Mesendoderm (in vitro differentiated cells): Measurements from ENCODE around the gene AQP2. TPM values are rescaled to one million over a fixed set of nuclear protein-coding genes. Genes with fewer than 3 reads are reported as not detected.

Source experiments
- DNase-seq: peaks from one replicate; pipeline ENCODE4 v3.0.0; 2013
- H2AK5ac ChIP-seq: 2 replicates; pipeline ENCODE4 v1.6.1; 2013; ENCODE audit warnings: low read length, inconsistent platforms
- H2BK120ac ChIP-seq: 2 replicates; pipeline ENCODE4 v1.6.1; 2013; ENCODE audit warnings: low read depth, mild to moderate bottlenecking, low read length, moderate library complexity, mixed read lengths
- H2BK15ac ChIP-seq: replicated peaks from 2 replicates; pipeline ENCODE4 v1.6.1; 2013; ENCODE audit warnings: low read depth, mild to moderate bottlenecking, moderate library complexity
- H2BK5ac ChIP-seq: 2 replicates; pipeline ENCODE4 v1.6.1; 2013; ENCODE audit warnings: low read length, inconsistent platforms
- H3K18ac ChIP-seq: 2 replicates; pipeline ENCODE4 v1.6.1; 2013; ENCODE audit warnings: mild to moderate bottlenecking, low read length, mixed read lengths
- H3K23ac ChIP-seq: one replicate; pipeline ENCODE4 v1.6.1; 2013; ENCODE audit warnings: low read length
- H3K27ac ChIP-seq: 2 replicates; pipeline ENCODE4 v1.5.1; 2013; ENCODE audit warnings: low read depth, mild to moderate bottlenecking, inconsistent platforms, low read length, moderate library complexity
- H3K27me3 ChIP-seq: 2 replicates; pipeline ENCODE4 v1.6.1; 2013; ENCODE audit warnings: low read length, control low read depth, mild to moderate bottlenecking, inconsistent platforms; ENCODE audit not compliant: insufficient read depth, poor library complexity
- H3K36me3 ChIP-seq: 2 replicates; pipeline ENCODE4 v1.6.1; 2013; ENCODE audit warnings: low read length, inconsistent platforms; ENCODE audit not compliant: control insufficient read depth, insufficient read depth
- H3K4ac ChIP-seq: one replicate; pipeline ENCODE4 v1.6.1; 2013; ENCODE audit warnings: low read depth, mild to moderate bottlenecking, low read length, moderate library complexity
- H3K4me1 ChIP-seq: 2 replicates; pipeline ENCODE4 v1.6.1; 2013; ENCODE audit warnings: low read depth, low read length, inconsistent platforms; ENCODE audit not compliant: control insufficient read depth
- H3K4me2 ChIP-seq: 2 replicates; pipeline ENCODE4 v1.6.1; 2013; ENCODE audit warnings: low read length
- H3K4me3 ChIP-seq: 2 replicates; pipeline ENCODE4 v1.5.1; 2013; ENCODE audit warnings: mild to moderate bottlenecking, low read length
- H3K56ac ChIP-seq: one replicate; pipeline ENCODE4 v1.6.1; 2013; ENCODE audit warnings: low read length
- H3K79me1 ChIP-seq: 2 replicates; pipeline ENCODE4 v1.6.1; 2013; ENCODE audit warnings: low read length, inconsistent platforms
- H3K79me2 ChIP-seq: 2 replicates; pipeline ENCODE4 v1.6.1; 2013; ENCODE audit warnings: mild to moderate bottlenecking, low read length; ENCODE audit not compliant: control insufficient read depth, insufficient read depth
- H3K9ac ChIP-seq: 2 replicates; pipeline ENCODE4 v1.6.1; 2013; ENCODE audit warnings: low read length, inconsistent platforms
- H4K5ac ChIP-seq: one replicate; pipeline ENCODE4 v1.6.1; 2013; ENCODE audit warnings: low read length
- H4K8ac ChIP-seq: one replicate; pipeline ENCODE4 v1.6.1; 2013; ENCODE audit warnings: low read depth, mild to moderate bottlenecking, control low read depth, low read length, moderate library complexity
- WGBS: extraction: QIAGEN DNeasy Blood & Tissue Kit; methylation state at CpG from one replicate; pipeline ENCODE4 v1.1.7; 2013; ENCODE audit warnings: low lambda C conversion rate, missing lambda C conversion rate; ENCODE audit not compliant: insufficient coverage; ENCODE audit errors: extremely low coverage; 5-methylcytosine and 5-hydroxymethylcytosine counted together
- polyA plus RNA-seq, 2 experiments: library from polyadenylated mRNA; stranded (reverse); fragments of 200-250 nt; gene quantifications; one replicate each; pipeline ENCODE4 v1.2.3, GENCODE V29; 2013

The AQP2 gene, protein sequence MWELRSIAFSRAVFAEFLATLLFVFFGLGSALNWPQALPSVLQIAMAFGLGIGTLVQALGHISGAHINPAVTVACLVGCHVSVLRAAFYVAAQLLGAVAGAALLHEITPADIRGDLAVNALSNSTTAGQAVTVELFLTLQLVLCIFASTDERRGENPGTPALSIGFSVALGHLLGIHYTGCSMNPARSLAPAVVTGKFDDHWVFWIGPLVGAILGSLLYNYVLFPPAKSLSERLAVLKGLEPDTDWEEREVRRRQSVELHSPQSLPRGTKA
- polyA plus RNA-seq (2013, experiment 1 of 2): not detected
- not detected for polyA plus RNA-seq (2013, experiment 2 of 2)

GRCh38 chr12:49950273-49951251 lies at the start of gene AQP2:
AQP2 (plus strand) TSS chr12:49950737; CDS start chr12:49950831, 94 bp downstream.
- peak; percentile 62 for DNase-seq
- H2BK120ac ChIP-seq: no peak within 1 kb of the TSS

DNA sequence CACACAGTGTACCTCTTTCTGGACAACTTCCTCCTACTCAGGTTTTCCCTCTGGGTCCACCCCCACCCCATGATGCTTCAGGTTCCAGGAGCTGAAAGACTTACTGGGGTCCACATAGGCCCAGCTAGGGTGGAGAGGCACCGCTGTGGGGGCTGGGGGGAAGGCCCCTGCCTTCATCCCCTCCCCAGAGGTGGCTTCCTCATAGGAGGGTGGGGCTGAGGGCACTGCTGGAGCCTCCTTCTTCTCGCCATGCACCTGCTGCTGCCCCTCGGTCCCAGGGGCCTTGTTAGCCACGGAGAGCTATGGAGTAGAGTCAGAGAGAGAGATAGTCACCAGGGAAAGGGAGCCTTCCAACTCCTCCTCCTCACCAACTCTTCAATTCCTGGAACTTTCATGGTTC lies 49.5 kb upstream of the AQP2 start:
- Histone ChIP-seq H2BK5ac (no peak overlapping the region), H3K9ac (no peak overlapping the region), H3K27me3 (peaks cover 3% of the 10 kb centered on the region), H2AK5ac (no peak overlapping the region), H3K4me2 (no peak overlapping the region), H3K18ac (no peak overlapping the region), H3K79me1 (no peaks in the 10 kb centered on the region), H3K36me3 (no peaks in the 10 kb centered on the region), H3K4me1 (no peaks in the 10 kb centered on the region), H3K4me3 (no peak overlapping the region), H4K8ac (no peak overlapping the region), H4K5ac (no peak overlapping the region), H3K4ac (no peak overlapping the region), H3K23ac (no peak overlapping the region), H3K27ac (no peak overlapping the region), H2BK120ac (no peak overlapping the region), H3K79me2 (no peaks in the 10 kb centered on the region), H2BK15ac (no peak overlapping the region), H3K56ac (no peak overlapping the region)
- DNase-seq: no peak
- WGBS: no CpG with 5 or more reads among the region's 4 CpGs

More at GRCh38 chr12:49950273-49951251, at the start of gene AQP2:
- Histone ChIP-seq H3K27me3 (no peaks in the 10 kb centered on the region), H3K27ac (no peak within 1 kb of the TSS), H2BK15ac (no peak within 1 kb of the TSS), H3K79me1 (no peaks in the 10 kb centered on the region), H4K5ac (no peak within 1 kb of the TSS), H2AK5ac (no peak within 1 kb of the TSS), H3K4me2 (no peak within 1 kb of the TSS), H3K36me3 (no peaks in the 10 kb centered on the region), H3K9ac (no peak within 1 kb of the TSS), H3K4me1 (peaks cover 5% of the 10 kb centered on the region), H3K23ac (no peak within 1 kb of the TSS), H3K18ac (no peak within 1 kb of the TSS), H4K8ac (no peak within 1 kb of the TSS), H3K56ac (no peak within 1 kb of the TSS), H3K4ac (no peak within 1 kb of the TSS), H3K4me3 (no peak within 1 kb of the TSS), H3K79me2 (no peaks in the 10 kb centered on the region), H2BK5ac (no peak within 1 kb of the TSS)
- no CpG with 5 or more reads among the region's 32 CpGs for WGBS

DNA sequence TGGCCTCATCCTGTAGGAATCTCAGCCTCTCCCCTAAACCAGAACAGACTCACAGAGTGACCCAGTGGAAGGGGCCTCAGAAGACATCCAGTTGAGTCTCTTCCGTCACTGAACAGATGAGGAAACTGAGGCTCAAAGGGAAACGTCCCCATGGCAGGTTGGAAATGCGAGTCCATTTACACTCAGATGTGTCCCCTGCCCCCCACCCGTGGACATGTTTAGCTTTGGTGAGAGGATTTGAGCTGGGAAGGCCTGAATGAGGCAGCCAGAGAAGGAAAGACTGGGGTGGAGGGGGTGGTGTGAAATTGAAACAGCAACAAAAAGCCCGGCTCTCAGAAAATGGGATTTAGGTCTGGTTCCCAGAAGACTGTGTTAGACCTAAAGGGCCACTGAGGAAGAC lies 48.6 kb upstream of the AQP2 start:
- Histone ChIP-seq H4K8ac (no peak overlapping the region), H3K23ac (no peak overlapping the region), H3K27me3 (peaks cover 3% of the 10 kb centered on the region), H2BK5ac (no peak overlapping the region), H3K79me2 (no peaks in the 10 kb centered on the region), H4K5ac (no peak overlapping the region), H3K56ac (no peak overlapping the region), H3K36me3 (no peaks in the 10 kb centered on the region), H3K4me3 (no peak overlapping the region), H2BK120ac (no peak overlapping the region), H3K4ac (no peak overlapping the region), H2BK15ac (no peak overlapping the region), H3K9ac (no peak overlapping the region), H3K27ac (no peak overlapping the region), H2AK5ac (no peak overlapping the region), H3K4me1 (no peaks in the 10 kb centered on the region), H3K18ac (no peak overlapping the region), H3K79me1 (no peaks in the 10 kb centered on the region), H3K4me2 (no peak overlapping the region)
- DNase-seq: no peak
- no CpG with 5 or more reads among the region's 5 CpGs for WGBS

DNA sequence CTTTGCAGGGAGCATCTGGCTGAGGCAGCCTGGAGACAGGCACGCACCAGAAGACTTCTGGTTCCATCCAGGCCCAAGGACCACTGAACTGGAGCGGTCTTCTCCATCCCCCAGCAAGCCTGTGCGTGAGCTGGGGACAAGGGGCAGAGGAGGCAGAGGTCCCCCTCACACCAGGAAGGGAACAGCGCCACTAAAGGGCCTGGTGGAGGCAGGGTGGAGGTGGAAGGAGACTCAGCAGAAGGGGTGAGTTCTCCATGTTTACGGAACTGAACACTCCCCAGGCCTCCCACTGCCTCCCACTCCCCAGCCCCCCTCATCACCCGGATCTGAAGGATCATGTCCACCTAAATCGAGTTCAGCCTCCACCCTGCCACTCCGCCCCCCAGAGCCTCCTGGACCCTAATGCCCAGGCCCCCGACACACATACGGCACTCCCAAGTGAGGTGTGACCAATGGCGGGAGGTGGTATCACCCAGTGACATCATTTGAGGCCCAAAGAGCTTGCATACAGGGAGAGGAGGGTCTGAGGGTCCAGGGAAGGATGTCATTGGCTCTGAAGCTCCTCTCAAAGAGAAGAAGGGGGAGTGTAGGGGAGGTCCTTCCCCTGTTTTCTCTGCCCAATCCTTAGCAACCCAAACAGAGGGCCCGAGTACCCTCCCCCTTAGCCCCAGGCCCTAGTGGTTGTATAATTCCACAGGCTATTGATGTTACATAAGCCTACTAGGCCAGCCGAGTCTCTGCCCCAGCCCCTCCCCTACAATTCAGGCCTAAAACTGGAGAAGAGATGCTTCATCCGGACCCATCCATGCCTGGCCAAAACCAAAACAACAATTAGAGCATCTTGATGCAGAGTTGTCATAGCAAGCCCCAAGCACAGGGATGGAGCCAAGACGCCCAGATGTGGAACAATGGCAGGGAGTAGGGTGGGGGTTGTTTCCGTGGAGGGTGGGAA lies 47.9 kb upstream of the AQP2 start:
- no peak overlapping the region for H3K4ac ChIP-seq
- no CpG with 5 or more reads among the region's 16 CpGs for WGBS
- no peak overlapping the region for H2AK5ac ChIP-seq
- no peak overlapping the region for H2BK15ac ChIP-seq
- no peaks in the 10 kb centered on the region for H3K79me1 ChIP-seq
- peaks cover 3% of the 10 kb centered on the region for H3K27me3 ChIP-seq
- no peak overlapping the region for H3K23ac ChIP-seq
- peak; percentile 92 for DNase-seq
- H2BK120ac ChIP-seq: no peak overlapping the region
- H3K18ac ChIP-seq: no peak overlapping the region
- H3K79me2 ChIP-seq: no peaks in the 10 kb centered on the region
- no peaks in the 10 kb centered on the region for H3K36me3 ChIP-seq
- H4K8ac ChIP-seq: no peak overlapping the region
- no peak overlapping the region for H2BK5ac ChIP-seq
- no peak overlapping the region for H3K4me2 ChIP-seq
- no peaks in the 10 kb centered on the region for H3K4me1 ChIP-seq
- H4K5ac ChIP-seq: no peak overlapping the region
- H3K27ac ChIP-seq: no peak overlapping the region
- H3K56ac ChIP-seq: no peak overlapping the region
- no peak overlapping the region for H3K9ac ChIP-seq
- H3K4me3 ChIP-seq: no peak overlapping the region

DNA sequence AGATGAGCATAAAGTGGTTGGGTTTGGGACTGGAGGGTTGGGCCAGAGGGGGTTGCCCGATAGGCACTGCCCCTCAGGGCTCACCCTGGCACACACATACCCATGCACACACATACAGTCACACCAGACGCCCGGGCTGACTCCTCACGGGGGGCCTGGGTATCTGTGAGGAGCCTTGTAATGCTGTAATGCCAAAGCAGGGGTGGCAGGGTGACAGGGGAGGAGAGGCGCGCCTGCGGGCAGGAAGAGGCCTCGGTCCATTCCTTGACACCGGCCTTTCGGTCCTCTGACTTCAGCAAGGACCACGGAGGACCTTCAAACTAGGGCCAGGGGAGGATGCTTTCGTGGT lies 47.2 kb upstream of the AQP2 start:
- no peak overlapping the region for H3K4me3 ChIP-seq
- H4K5ac ChIP-seq: no peak overlapping the region
- H3K4ac ChIP-seq: no peak overlapping the region
- no peak overlapping the region for H3K4me2 ChIP-seq
- H4K8ac ChIP-seq: no peak overlapping the region
- H3K23ac ChIP-seq: no peak overlapping the region
- peaks cover 3% of the 10 kb centered on the region for H3K27me3 ChIP-seq
- no peak overlapping the region for H2BK120ac ChIP-seq
- H3K79me1 ChIP-seq: no peaks in the 10 kb centered on the region
- WGBS: no CpG with 5 or more reads among the region's 12 CpGs
- no peak overlapping the region for H3K9ac ChIP-seq
- no peak for DNase-seq
- H3K18ac ChIP-seq: no peak overlapping the region
- no peaks in the 10 kb centered on the region for H3K4me1 ChIP-seq
- H3K56ac ChIP-seq: no peak overlapping the region
- no peak overlapping the region for H2BK15ac ChIP-seq
- H2BK5ac ChIP-seq: no peak overlapping the region
- H3K36me3 ChIP-seq: no peaks in the 10 kb centered on the region
- no peak overlapping the region for H3K27ac ChIP-seq
- no peak overlapping the region for H2AK5ac ChIP-seq
- H3K79me2 ChIP-seq: no peaks in the 10 kb centered on the region
